Eye (tissue), 1 donor: ENCODE data around the gene GOLGA6L7.
A peak's percentile ranks its signal among the peaks of the same experiment; 100 is the strongest.
"Not testable (repeated sequence)": the region's sequence is repeated elsewhere in the genome, so short reads cannot be mapped to it uniquely, and the experiment has no call there.

Experiments used
- DNase-seq: peaks from one replicate; pipeline ENCODE4 v3.0.0-alpha.2; 2015

GOLGA6L7 gene

DNA sequence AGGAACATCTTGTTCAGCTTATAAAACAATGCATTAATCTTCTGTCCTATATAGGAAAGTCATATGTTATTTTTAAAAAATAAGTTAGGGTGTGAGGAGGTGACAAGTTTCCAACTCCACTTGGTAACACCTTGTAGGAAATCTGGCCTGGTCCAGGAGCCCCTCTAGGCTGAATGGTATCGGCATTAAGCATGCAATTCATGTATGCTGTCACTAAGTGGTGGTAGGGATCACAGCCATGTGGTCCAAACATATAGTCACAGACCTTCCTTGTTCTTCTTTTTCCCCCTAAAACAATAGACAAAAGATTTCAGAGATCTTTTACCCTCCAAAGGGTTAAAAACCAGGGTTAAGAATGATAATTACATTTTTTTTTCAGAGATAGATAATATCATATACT is 33.2 kb upstream of the GOLGA6L7 start:
- DNase-seq = no peak

GRCh38 chr15:28881170-28881569 is 32.7 kb upstream of the GOLGA6L7 start:
- DNase-seq = no peak

DNA sequence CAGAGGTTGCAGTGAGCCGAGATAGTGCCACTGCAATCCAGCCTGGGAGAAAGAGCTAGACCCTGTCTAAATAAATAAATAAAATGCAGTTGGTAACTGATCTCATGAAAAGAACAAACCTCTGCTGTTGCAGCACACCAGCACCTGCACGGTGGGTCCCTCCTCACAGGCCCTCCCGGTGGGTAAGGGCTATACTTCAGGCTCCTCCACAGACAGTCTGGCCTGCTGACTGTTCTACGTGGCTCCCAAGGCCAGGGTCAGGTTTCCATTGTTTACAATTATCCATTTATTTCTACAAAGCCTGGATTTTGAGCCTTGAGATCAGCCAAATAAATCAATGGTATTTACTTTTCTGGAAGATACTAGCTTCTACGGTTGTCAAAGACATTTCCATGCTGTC is 32.2 kb upstream of the GOLGA6L7 start:
- no peak for DNase-seq

DNA sequence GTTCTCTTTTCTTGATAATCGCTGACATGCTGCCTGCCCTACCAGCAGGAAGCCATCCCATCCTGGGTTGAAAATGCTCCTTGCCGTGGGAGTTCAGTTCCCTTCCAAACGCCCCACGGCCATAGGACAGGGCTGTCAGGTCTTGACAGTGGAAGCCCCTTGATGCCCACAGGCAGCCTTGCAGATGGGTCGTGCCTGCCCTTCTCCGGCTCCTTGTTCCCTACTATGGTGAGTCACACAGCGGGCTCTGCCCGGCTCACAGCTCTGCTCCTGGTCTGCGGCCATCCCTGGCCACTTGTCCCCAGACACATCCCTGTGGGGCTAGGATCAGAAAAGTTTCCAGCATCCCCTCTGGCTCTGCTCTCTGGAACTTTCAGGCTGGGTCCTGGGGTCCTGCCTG is 31.1 kb upstream of the GOLGA6L7 start:
- DNase-seq = no peak

DNA sequence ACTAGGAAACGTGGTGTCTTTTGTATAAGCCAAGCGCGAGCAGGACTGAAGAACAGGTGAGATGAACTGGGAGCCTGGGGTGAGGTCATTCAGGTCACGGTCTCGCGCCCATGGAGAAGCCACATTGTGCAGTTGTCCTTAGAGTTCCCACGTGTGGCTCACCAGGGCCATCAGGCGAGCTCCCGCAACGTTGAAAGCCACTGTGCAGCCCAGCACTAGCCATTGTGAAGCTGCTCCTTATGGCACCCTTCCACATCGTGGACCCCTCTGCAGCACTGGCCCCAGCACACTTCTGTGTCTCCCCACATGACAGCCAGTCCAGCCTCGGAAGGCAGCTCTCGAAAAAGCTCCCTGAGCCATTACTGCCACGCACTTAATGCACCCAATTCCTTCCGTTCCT is 29.8 kb upstream of the GOLGA6L7 start:
- no peak for DNase-seq

DNA sequence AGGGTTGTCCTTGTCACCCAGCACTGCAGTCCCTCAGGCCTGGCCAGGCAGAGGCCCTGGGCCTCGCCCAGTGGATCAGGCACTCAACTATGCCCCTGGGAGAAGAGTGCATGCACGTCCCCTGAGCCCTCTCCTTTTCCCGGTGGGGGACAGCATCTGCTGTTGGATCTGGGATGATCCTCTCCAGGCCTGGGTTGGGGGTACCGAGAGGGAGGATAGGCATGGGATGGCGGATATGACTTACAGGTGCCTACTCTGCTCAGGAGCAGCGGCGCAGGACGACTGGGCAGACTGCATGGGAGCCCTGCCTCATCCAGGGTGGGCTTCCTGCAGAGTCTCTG is 28.4 kb upstream of the GOLGA6L7 start:
- no peak for DNase-seq

- peak; percentile 42 for DNase-seq
Observed at GRCh38 chr15:28876131-28876844, 27.8 kb upstream of the GOLGA6L7 start.

DNA sequence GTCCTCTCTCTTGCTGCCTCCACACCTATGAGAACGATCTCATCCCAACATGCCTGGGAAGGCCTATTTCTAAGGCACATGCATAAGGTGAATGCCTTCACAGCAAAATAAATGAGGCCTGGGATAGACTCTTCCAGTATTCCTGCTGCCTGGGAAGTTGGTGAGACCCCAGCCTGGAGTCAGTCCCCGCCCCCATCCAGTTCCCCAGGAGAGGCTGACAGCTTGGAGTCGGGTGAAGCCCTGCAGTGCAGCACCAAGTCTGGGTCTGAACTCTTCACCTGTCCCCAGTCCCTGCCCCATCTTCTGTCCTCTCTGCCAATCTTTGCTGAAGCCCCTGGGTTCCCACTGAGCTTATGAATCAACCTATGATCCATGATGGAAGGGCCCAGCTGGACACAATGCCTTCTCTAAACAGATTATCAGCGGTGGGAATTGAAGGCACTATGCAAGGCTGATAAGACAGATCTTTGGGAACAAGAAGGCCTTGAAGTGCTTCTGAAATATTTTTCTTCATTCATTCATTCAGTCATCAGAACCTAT is 27.1 kb upstream of the GOLGA6L7 start:
- peak; percentile 46 for DNase-seq

GRCh38 chr15:28873585-28874190 is 25.2 kb upstream of the GOLGA6L7 start:
- no peak for DNase-seq

- no peak for DNase-seq
Observed at GRCh38 chr15:28873006-28873405, 24.6 kb upstream of the GOLGA6L7 start.

- DNase-seq = no peak
Observed at GRCh38 chr15:28871168-28871567, 22.7 kb upstream of the GOLGA6L7 start.

GRCh38 chr15:28868744-28869345 is 20.4 kb upstream of the GOLGA6L7 start:
- DNase-seq = no peak

GRCh38 chr15:28861589-28862293 is 13.3 kb upstream of the GOLGA6L7 start:
- DNase-seq = not testable (repeated sequence)

DNA sequence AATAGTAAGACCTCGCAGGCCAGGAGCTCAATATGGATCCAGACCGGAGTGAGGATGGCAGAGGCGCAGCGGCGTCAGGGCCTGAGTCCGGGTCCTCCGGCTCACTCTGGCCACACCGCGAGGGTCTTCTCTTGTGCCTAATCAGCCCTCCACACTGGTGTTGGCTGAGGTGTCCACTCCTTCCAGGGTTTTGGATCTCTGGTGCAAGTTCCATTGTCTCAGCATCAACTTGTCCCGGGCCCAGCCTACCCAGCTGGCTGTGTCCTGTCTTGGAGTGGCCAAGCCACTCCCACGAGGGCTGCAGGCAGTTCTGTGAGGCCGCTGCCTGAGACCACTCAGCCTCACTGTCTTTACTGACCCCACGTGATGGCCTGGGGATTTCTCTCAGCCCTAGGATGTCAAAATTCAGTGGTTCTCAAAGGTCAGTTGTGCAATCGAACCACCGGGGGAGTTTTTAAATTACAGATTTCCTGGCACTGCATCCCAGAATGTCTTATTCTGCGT is 12.6 kb upstream of the GOLGA6L7 start:
- no peak for DNase-seq

GRCh38 chr15:28854578-28854977 is 6.1 kb upstream of the GOLGA6L7 start:
- not testable (repeated sequence) for DNase-seq

DNA sequence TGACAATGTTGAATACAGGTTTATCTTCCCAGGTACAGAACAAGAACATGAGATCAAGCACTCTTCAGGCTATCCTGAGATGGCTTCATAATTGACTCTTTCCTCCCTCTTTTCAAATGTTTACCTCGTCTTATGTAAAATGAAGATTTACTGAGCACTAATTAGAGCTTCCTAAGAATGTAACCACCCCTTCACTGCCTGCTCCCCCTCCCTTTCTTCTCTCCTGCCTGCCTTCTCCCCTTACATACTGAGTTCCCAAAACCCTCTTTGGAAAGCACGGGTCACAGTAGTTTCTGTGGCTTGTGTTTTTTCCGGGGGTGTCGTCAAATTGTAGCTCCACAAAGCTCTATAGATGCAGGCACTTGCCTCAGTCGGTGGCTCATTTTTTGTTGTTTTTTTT is 5.2 kb upstream of the GOLGA6L7 start:
- not testable (repeated sequence) for DNase-seq

DNA sequence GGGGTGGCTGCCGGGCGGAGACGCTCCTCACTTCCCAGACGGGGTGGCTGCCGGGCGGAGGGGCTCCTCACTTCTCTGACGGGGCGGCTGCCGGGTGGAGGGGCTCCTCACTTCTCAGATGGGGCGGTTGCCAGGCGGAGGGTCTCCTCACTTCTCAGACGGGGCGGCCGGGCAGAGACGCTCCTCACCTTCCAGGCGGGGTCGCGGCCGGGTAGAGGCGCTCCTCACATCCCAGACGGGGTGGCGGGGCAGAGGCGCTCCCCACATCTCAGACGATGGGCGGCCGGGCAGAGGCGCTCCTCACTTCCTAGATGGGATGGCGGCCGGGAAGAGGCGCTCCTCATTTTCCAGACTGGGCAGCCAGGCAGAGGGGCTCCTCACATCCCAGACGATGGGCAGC is 1.3 kb upstream of the GOLGA6L7 start:
- not testable (repeated sequence) for DNase-seq

DNA sequence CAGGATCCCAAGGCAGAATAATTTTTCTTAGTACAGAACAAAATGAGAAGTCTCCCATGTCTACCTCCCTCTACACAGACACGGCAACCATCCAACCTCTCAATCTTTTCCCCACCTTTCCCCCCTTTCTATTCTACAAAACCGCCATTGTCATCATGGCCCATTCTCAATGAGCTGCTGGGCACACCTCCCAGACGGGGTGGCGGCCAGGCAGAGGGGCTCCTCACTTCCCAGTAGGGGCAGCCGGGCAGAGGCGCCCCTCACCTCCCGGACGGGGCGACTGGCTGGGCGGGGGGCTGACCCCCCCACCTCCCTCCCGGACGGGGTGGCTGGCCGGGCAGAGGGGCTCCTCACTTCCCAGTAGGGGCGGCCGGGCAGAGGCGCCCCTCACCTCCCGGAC is 827 bp upstream of the GOLGA6L7 start:
- not testable (repeated sequence) for DNase-seq

DNA sequence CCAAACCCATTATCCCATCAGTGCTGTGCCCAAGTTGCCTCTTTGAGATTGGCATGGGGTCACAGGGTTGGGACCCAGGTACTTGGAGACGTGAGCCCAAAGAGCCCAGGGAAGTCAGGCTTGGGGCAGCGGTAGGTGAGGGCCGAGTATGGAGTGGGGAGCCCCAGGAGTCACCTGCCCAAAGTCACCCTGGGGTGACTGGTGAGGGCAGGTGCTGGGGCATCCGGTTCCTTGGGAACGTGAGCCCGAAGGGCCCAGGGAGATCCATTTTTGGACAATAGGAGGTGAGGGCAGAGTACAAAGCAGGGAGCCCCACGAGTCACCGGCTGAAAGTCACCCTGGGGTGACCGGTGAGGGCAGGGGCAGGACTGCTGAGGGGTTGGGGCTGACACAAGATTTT is 485 bp downstream of the GOLGA6L7 start:
- not testable (repeated sequence) for DNase-seq

- DNase-seq = not testable (repeated sequence)
Observed at GRCh38 chr15:28847247-28847646, 1.2 kb downstream of the GOLGA6L7 start.

DNA sequence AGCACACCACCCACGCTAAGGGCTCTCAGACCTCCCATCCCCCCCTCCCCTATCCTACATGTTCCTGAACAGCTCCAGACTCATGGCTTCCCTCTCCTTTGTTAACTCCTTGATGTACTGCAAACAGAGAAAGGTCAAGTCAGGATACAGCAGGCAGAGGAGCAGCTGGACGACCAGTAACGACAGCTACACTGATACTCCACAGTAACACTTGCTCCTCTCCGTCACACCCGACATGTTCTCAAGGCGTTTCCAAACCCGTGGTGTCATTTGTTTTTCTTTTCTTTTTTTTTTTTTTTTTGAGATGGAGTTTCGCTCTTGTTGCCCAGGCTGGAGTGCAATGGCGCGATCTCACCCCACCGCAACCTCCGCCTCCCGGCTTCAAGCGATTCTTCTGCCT is 4.3 kb downstream of the GOLGA6L7 start:
- DNase-seq = not testable (repeated sequence)

DNA sequence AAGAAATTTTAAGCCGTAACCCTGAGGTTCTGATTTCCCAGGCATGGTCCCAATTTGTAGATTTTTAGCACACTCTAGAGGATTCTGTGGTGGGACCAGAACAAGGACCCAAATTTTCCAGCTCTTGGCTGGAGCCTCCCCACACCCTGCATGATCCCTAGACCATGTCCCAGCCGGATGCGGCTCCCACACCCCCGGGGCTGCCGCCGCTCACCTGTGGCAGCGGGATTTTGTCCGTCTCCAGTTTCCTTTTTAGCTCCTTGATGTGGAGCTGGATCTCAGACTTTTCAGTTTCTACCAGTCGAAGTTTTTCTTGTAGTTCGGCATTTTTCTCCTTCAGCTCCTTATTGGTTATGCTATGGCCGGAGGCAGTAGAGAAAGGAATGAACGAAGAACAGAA is 4.9 kb downstream of the GOLGA6L7 start:
- DNase-seq = not testable (repeated sequence)

- peak; percentile 9 for DNase-seq
Observed at GRCh38 chr15:28842210-28842609, 6.2 kb downstream of the GOLGA6L7 start.
